H1 (cell line): Measurements from ENCODE around the gene LHFPL6.

ENCODE experiments used
- CTCF ChIP-seq, 3 experiments: IDR thresholded peaks; 1 replicate in 2 of 3; 2 replicates in 1 of 3; pipeline versions ENCODE4 v1.5.1 to v1.6.1; 2011; ENCODE audit warnings: low read length in 3 of 3, mild to moderate bottlenecking in 3 of 3, inconsistent platforms in 2 of 3, low read depth in 1 of 3, moderate library complexity in 1 of 3; ENCODE audit not compliant: insufficient read depth in 1 of 3; ENCODE audit errors: control extremely low read depth in 1 of 3
- EP300 ChIP-seq, 2 experiments: IDR thresholded peaks; 1 replicate in 1 of 2; 2 replicates in 1 of 2; pipeline ENCODE4 v1.6.1; 2011 to 2012; ENCODE audit warnings: low read depth in 2 of 2, low read length in 2 of 2, mild to moderate bottlenecking in 2 of 2, borderline replicate concordance in 1 of 2, inconsistent platforms in 1 of 2, moderate library complexity in 1 of 2
- FOSL1 ChIP-seq: IDR thresholded peaks from 2 replicates; pipeline ENCODE4 v1.6.1; 2011; ENCODE audit warnings: mild to moderate bottlenecking, low read depth, low read length, moderate library complexity; ENCODE audit not compliant: insufficient read depth
- MAFK ChIP-seq: IDR thresholded peaks from 2 replicates; pipeline ENCODE4 v1.6.1; 2012; ENCODE audit warnings: low read depth, mild to moderate bottlenecking, improper control_type of control experiment, low read length
- POLR2A ChIP-seq, 2 experiments: IDR thresholded peaks; 1 replicate in 1 of 2; 2 replicates in 1 of 2; pipeline ENCODE4 v1.6.1; 2011; ENCODE audit warnings: low read depth in 2 of 2, low read length in 2 of 2, mild to moderate bottlenecking in 2 of 2; ENCODE audit errors: control extremely low read depth in 1 of 2
- RBBP5 ChIP-seq: IDR thresholded peaks from 2 replicates; pipeline ENCODE4 v1.7.1; 2012; ENCODE audit warnings: low read depth, mild to moderate bottlenecking, inconsistent platforms, low read length, moderate library complexity, borderline replicate concordance
- RFX5 ChIP-seq: IDR thresholded peaks from 2 replicates; pipeline ENCODE4 v1.6.1; 2011; ENCODE audit warnings: low read depth, low read length, improper control_type of control experiment, borderline replicate concordance
- RNF2 ChIP-seq: fragments of 200-900, 300-1000 bp; sonication (generic); IDR thresholded peaks from 2 replicates; pipeline ENCODE4 v1.7.1; 2016; ENCODE audit warnings: borderline replicate concordance, low read depth, mild to moderate bottlenecking, antibody characterized with exemption, low read length; ENCODE audit not compliant: poor library complexity, severe bottlenecking; ENCODE audit errors: missing control alignments
- SP1 ChIP-seq: IDR thresholded peaks from 2 replicates; pipeline ENCODE4 v1.6.1; 2011; ENCODE audit warnings: low read depth, low read length

DNA sequence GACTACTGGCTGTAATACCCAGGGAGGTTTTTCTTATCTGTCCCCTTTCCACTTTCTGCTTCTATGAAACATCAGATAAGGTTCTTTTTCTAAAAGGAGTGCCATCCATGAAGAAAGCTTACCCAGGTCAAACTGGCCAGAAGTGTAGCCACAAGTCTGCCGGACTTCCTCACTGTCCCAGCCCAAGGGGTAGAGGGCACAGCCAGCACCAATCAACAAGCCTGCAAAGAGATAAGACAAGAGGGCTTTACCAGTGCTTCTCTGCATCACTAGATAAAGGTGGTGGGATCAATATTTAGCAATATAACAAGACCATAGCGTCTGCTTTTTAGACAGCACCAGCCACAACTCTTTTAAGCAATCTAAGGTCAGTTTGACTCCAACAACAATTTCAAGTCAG is 224.7 kb downstream of the LHFPL6 start:
- no peak for TF ChIP-seq RNF2
- no peak for TF ChIP-seq MAFK
- TF ChIP-seq EP300 (IDR thresholded peaks at IDR 0.05; ENCODE audit: borderline replicate concordance in 1 of 2, low read depth in 2 of 2, low read length in 2 of 2), result no peak
- no peak for TF ChIP-seq POLR2A (IDR thresholded peaks at IDR 0.05; ENCODE audit: control extremely low read depth in 1 of 2, low read depth in 2 of 2, low read length in 2 of 2)
- no peak for TF ChIP-seq RFX5
- no peak for TF ChIP-seq CTCF (IDR thresholded peaks at IDR 0.05; ENCODE audit: control extremely low read depth in 1 of 3, insufficient read depth in 1 of 3, low read depth in 1 of 3, low read length in 3 of 3)
- no peak for TF ChIP-seq FOSL1
- TF ChIP-seq SP1, result no peak
- no peak for TF ChIP-seq RBBP5
